ENCODE measurements around the gene UBE2E1. TPM values are rescaled to one million over a fixed set of nuclear protein-coding genes. Genes with fewer than 3 reads are reported as not detected.

Gene UBE2E1
- total and polyA plus RNA-seq, 8 donors, result 3.2 to 226 (median 78.1) TPM

DNA sequence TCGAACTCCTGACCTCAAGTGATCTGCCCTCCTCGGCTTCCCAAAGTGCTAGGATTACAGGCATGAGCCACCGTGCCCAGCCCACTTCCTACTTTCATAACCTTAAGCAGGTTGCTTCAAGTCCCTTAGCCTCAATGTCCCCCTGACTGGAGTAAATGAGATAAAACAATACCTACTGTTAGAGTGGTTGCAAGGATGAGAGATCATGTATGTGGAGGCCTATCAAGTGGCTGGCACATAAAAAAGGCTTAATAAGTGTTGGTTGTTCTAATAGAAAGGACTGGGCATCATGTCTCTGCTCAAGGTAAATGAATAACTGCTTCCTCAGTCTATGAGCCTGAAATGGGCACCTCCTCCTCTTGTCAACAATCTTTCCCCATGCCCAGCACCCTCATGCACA lies 25.9 kb upstream of the UBE2E1 start:
- no peaks in the 10 kb centered on the region for H3K4me1 ChIP-seq
- intact Hi-C loops (cut with DNase I; ENCODE audit: low total_unique reads), result no loop called here
- no peak overlapping the region for H3K4me3 ChIP-seq
- DNase-seq, result no peak
- no peaks in the 10 kb centered on the region for H3K36me3 ChIP-seq
- TF ChIP-seq, protein P1, sequence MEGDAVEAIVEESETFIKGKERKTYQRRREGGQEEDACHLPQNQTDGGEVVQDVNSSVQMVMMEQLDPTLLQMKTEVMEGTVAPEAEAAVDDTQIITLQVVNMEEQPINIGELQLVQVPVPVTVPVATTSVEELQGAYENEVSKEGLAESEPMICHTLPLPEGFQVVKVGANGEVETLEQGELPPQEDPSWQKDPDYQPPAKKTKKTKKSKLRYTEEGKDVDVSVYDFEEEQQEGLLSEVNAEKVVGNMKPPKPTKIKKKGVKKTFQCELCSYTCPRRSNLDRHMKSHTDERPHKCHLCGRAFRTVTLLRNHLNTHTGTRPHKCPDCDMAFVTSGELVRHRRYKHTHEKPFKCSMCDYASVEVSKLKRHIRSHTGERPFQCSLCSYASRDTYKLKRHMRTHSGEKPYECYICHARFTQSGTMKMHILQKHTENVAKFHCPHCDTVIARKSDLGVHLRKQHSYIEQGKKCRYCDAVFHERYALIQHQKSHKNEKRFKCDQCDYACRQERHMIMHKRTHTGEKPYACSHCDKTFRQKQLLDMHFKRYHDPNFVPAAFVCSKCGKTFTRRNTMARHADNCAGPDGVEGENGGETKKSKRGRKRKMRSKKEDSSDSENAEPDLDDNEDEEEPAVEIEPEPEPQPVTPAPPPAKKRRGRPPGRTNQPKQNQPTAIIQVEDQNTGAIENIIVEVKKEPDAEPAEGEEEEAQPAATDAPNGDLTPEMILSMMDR (IDR thresholded peaks at IDR 0.05), result no peak
- no peak for TF ChIP-seq POLR2AphosphoS5 (IDR thresholded peaks at IDR 0.05)
- no peak for TF ChIP-seq POLR2A (IDR thresholded peaks at IDR 0.05)
- TF ChIP-seq EP300 (IDR thresholded peaks at IDR 0.05), result no peak
- no peaks in the 10 kb centered on the region for H3K27me3 ChIP-seq
- WGBS, 5 donors, result 78 to 85% (median 80%) methylated on average over 3 of the region's 3 CpGs
- H3K27ac ChIP-seq, result no peak overlapping the region
- no peaks in the 10 kb centered on the region for H3K9me3 ChIP-seq

DNA sequence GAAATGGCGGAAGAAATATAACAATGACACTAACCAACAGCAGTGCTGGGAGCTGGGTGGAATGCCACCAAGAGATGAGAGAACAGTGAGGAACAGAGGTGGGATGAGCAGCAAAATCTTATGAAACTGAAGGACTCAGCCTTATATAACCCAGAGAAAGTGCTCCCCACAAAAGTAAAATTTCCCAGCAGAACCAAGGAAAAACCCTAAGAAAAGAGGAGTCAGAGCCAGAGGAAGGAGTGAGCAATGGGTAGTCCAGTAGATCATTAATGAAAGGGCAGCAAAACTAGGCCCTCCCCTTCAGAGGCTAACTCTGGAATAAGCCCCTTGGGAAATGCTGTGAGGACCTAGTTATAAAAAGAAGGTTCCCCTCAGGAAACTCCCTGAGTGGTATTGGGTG lies 24.7 kb upstream of the UBE2E1 start:
- no peak for DNase-seq

DNA sequence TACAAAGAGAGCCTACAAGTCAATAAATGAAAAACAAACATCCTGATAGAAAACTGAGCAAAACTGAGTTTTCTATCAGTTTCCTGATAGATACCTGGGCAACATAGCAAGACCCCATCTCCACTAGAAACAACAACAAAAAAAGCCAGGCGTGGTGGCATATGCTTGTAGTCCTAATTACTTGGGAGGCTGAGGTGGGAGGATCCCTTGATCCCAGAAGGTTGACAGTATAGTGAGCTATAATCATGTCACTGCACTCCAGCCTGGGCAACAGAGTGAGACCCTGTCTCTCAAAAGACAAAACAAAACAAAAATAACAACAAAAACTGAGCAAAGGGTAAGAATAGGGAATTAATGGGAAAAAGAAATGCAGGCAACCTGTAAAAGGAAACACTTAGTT lies 23.9 kb upstream of the UBE2E1 start:
- no peak for DNase-seq
- H3K36me3 ChIP-seq, result no peaks in the 10 kb centered on the region
- TF ChIP-seq, protein P1 (IDR thresholded peaks at IDR 0.05), result no peak
- no peak for TF ChIP-seq EP300 (IDR thresholded peaks at IDR 0.05)
- no peaks in the 10 kb centered on the region for H3K9me3 ChIP-seq
- intact Hi-C loops (cut with DNase I; ENCODE audit: low total_unique reads), result no loop called here
- no peak overlapping the region for H3K4me3 ChIP-seq
- 85 to 96% (median 93%) methylated on average over 1 of the region's 1 CpG for WGBS, 5 donors
- no peaks in the 10 kb centered on the region for H3K27me3 ChIP-seq
- no peaks in the 10 kb centered on the region for H3K4me1 ChIP-seq
- H3K27ac ChIP-seq, result no peak overlapping the region

More for the DNA sequence above, 24.7 kb upstream of the UBE2E1 start:
- no peaks in the 10 kb centered on the region for H3K27me3 ChIP-seq
- WGBS, 5 donors, result 64 to 100% (median 100%) methylated on average over 1 of the region's 1 CpG
- H3K4me1 ChIP-seq, result no peaks in the 10 kb centered on the region
- no peaks in the 10 kb centered on the region for H3K36me3 ChIP-seq
- H3K4me3 ChIP-seq, result no peak overlapping the region
- no peaks in the 10 kb centered on the region for H3K9me3 ChIP-seq
- TF ChIP-seq POLR2AphosphoS5 (IDR thresholded peaks at IDR 0.05) (no peak), POLR2A (IDR thresholded peaks at IDR 0.05) (no peak), EP300 (IDR thresholded peaks at IDR 0.05) (no peak)
- TF ChIP-seq, protein P1 (IDR thresholded peaks at IDR 0.05), result no peak
- H3K27ac ChIP-seq, result no peak overlapping the region
- intact Hi-C loops (cut with DNase I; ENCODE audit: low total_unique reads), result no loop called here

DNA sequence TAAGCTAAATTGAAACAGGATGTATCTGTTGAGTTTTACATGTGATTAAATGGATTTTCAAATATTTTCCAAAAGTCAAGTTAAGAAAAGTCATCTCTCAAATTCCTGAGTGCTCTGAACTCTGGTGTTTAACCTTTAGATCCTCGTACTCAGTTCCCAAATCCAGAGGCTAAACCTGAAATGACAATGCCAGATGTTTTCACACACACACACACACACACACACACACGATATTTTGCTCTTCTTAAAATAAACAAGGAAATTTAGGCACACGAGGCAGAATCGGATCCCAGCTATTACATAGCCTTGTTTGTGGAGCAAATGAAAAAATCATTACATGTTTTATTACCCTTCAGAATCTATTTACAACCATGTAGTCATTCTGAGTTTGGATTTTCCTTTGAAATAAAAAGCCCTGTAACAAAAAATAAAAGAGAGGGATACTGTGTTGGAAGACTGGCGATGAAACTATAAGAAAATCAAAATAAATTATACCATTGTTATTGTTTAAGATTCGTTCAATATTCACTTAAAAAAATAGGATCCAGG lies 20.6 kb upstream of the UBE2E1 start:
- H3K4me1 ChIP-seq, result no peaks in the 10 kb centered on the region
- no peak overlapping the region for H3K27ac ChIP-seq
- intact Hi-C loops (cut with DNase I; ENCODE audit: low total_unique reads), result no loop called here
- H3K27me3 ChIP-seq, result no peaks in the 10 kb centered on the region
- no peaks in the 10 kb centered on the region for H3K36me3 ChIP-seq
- no peaks in the 10 kb centered on the region for H3K9me3 ChIP-seq
- H3K4me3 ChIP-seq, result no peak overlapping the region
- WGBS, 5 donors, result 56 to 70% (median 62%) methylated on average over 6 of the region's 6 CpGs
- peak in 1 of 2 donors; percentile 17 for DNase-seq
- no peak for TF ChIP-seq POLR2A (IDR thresholded peaks at IDR 0.05)
- no peak for TF ChIP-seq POLR2AphosphoS5 (IDR thresholded peaks at IDR 0.05)
- no peak for TF ChIP-seq EP300 (IDR thresholded peaks at IDR 0.05)
- TF ChIP-seq, protein P1 (IDR thresholded peaks at IDR 0.05), result no peak

All from stomach (tissue), 9 donors.